ENCODE results near the gene APCDD1.
"Not testable (repeated sequence)": the region's sequence is repeated elsewhere in the genome, so short reads cannot be mapped to it uniquely, and the experiment has no call there.

Gene APCDD1

GRCh38 chr18:10490401-10491165 is 36.1 kb downstream of the APCDD1 start:
- peak; percentile 90 for DNase-seq (ENCODE audit: low spot score)

- DNase-seq (ENCODE audit: low spot score), result no peak
Observed at GRCh38 chr18:10495936-10496335, 41.5 kb downstream of the APCDD1 start.

GRCh38 chr18:10497206-10497749 is 42.8 kb downstream of the APCDD1 start:
- no peak for DNase-seq (ENCODE audit: low spot score)

DNA sequence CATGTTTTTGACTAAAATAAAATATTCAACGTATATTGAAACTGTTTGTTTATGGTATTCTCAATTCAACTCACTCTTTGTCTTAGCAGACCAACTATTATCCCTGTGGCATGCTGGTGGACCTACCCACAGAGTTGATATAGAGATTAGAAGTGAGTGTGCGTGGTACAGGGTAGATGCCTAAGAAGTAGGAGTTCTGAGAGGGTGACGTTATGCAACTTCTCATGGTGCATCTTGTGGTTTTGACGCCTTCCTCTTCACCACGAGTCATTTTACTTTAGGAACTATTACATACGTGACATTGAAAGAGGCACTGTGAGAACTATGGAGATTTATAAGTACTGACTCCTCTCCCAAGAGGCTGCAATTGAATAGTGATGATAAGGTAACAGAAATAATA is 44.8 kb downstream of the APCDD1 start:
- DNase-seq (ENCODE audit: low spot score), result no peak

DNA sequence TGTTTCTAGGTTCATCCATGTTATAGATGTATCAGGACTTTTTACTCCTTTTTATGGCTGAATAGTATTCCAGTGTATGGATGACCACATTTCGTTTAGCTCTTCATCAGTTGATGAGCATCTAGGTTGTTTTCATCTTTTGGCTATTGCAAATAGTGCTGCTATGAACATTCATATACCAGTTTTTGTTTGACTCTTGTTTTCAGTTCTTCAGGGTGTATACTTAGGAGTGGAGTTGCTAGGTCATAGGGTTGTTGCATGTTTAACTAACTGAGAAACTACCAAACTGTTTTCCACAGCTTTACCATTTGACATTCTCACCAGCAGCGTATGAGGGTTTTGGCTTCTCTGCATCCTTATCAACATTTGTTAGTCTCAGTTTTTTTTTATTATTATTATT is 45.6 kb downstream of the APCDD1 start:
- no peak for DNase-seq (ENCODE audit: low spot score)

- no peak for DNase-seq (ENCODE audit: low spot score)
Observed at GRCh38 chr18:10504723-10505122, 50.3 kb downstream of the APCDD1 start.

GRCh38 chr18:10505892-10506291 is 51.5 kb downstream of the APCDD1 start:
- not testable (repeated sequence) for DNase-seq (ENCODE audit: low spot score)

DNA sequence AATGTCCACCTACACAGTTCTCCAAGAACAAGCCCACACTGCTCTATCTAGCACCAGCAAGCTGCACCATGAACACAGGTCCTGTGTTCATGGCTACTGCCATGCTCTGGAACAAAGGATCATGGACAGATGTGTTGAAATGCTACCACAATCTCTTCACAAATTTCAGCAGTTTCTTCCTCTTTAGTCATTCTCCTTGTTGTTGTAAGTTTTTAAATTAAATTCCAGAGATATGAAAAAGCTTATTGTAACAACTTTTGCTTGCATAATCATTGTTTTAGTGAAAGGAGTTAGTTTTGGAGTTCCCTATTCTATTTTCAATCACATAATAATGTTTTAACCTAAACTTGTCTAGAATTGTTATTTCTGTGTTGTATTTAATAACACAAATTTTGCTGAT is 54.2 kb downstream of the APCDD1 start:
- no peak for DNase-seq (ENCODE audit: low spot score)

GRCh38 chr18:10511236-10511635 is 56.8 kb downstream of the APCDD1 start:
- DNase-seq (ENCODE audit: low spot score), result no peak

DNA sequence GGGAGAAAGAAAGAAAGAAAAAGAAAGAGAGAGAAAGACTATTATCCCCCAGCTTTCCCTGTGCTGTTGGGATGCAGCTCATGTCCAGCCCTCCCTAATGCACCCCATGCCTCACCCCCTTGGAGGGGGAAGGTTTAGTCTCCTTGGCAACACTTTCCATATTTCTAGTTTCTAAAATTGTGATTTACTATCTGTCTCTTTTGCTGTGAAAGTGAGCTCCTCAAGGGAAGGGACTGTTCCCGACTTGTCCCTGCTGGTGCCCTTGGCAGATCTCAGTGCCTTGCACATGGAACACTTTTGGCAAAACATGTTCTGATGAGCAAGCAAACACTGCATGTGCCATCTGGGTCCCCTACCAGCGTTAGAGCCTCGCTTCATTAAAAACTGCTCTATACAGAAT is 59.6 kb downstream of the APCDD1 start:
- DNase-seq (ENCODE audit: low spot score), result no peak

DNA sequence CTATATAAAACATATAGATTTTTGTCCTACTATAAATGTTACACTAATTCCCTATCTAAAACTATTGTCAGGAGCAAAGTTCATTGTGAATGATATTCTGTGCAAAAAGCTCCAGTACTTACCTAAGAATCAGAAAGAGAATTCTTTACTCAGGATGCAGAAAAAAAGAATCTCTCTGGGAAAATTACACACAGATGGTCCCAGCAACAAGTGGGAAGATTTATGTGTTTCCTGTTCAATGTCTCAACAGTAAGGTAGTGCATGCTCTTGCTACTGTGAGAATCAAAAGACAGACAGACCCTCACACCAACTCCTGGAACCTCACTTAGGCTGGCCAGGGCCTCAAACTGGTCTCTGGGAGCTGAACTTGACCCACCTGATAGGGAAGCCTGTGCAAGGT is 60.2 kb downstream of the APCDD1 start:
- DNase-seq (ENCODE audit: low spot score), result no peak

DNA sequence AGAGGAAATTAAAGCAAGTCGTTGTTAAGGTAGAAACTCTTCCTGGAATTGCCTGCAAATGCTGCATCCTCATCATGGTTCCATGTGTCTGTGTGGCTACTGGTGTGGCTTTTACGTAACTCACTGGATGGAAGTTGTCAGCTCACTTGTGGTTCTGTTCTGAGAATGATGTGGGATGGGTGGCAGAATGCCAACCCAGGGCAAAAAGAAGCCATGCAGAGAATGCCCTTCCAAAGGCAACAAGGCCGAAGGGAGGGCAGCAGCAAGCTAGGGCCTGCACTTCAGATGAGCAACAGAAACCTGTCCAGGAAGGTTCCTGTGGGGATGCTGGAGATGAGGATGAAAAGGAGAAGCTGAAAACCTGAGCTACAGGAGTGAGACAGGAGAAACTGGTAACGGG is 61.0 kb downstream of the APCDD1 start:
- no peak for DNase-seq (ENCODE audit: low spot score)

DNA sequence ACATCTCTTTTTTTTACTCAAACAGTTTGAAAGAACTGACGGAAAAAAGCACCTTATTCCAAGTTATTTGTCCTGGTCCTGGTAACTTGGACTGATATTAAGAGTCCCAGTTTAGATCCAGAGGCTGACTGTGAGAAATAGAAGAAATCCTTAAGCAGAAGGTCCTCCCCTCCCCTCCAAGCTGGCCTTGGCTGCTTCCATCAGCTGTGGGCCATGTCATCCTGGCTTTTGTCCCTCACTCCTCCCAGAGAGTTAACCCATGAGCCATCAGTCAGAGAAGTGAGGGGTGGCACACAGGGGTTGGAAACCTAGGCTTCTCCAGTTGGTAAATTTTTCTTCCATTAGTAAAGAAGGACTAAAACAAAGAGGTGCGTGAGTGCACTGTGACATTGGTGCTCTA is 61.6 kb downstream of the APCDD1 start:
- DNase-seq (ENCODE audit: low spot score), result no peak

DNA sequence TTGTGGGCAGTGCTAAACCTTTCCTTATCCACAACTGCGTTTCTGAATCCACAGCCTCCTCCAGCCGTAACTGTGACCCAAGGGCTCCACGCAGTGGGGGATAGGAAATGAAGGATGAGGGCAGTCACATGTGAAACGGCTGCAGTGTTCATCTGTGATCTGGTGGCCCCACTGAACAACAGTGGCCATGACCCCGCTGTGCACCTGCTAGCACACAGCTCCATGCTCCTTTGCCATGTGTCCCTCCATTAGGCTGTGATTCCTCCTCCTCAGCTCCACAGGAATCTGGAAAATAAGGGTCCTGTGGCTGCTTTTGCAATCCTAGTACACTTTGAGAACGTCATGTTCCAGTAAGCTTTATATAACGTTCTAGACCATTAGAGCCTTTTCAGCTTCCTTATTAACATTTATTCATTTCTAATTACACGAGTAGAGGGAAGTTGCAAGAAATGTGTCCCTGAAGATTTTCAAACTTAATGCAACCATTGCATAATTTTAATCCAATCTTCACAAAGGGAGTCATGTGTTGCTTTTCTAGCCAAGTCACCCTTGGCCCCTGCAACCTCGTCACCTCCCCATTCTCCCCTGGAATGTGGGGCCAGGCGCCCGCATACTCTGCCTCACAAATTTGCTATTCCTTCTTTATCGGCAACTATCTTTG is 64.3 kb downstream of the APCDD1 start:
- no peak for DNase-seq (ENCODE audit: low spot score)

DNA sequence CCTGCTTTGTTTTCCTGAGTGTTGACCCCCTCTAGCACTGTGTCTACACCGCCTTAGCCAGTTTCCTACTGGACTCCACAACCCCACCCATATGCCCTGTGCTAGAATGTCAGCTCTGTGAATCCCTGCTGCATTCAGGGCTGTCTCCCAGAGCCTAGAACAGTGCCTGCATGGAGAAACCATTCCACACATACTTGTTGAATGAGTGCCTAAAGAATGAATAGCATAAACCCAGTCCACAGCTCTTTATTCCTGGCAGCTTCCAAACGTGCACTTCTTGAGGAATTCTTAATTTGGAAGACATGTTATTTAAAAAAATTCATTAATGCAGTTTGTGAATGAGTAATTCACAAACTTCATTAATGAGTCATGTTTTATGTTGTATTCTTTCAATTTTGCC is 64.9 kb downstream of the APCDD1 start:
- DNase-seq (ENCODE audit: low spot score), result no peak

DNA sequence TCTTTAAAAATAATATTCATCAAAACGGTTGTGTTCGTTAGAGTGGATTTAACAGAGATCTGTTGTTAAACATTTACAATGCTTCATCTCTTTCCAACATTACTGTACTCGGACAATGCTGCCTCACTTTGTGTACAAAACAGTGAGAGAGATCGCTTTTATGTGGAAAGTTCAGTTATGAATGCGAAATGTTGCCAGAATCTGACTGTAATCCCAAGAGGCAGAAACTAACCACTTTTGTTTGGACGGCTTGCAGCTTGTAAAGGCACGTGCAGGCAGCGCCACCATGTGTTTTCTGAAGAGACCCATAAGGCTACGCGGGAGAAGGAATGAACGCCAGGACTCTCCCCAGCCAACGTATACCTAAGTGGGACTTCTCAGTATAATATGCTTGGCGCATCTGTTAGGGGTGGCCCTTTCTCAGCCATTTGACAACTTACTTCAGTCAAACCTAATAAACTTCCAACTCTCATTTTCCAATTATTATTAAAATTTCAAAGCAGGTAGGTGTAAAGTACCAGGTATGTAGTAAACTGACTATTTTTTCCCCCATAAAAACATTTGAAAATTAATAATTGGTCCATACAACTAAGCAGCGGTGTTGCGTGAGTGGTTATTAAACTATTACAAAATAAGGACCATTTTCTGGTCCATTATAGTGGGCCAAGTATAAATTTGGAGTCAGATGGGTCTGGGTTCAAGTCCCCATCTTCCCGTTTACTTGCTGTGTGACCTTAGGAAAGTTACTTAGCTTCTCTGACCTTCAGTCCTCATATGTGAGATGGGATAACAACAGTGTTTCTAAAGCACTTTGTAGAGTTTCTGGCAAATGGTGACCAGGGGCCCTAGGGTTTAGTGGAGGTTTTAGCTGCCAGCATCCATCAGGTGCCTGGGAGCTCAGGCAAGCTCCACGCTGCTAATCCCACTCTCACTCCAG is 65.8 kb downstream of the APCDD1 start:
- DNase-seq (ENCODE audit: low spot score), result peak; percentile 78

DNA sequence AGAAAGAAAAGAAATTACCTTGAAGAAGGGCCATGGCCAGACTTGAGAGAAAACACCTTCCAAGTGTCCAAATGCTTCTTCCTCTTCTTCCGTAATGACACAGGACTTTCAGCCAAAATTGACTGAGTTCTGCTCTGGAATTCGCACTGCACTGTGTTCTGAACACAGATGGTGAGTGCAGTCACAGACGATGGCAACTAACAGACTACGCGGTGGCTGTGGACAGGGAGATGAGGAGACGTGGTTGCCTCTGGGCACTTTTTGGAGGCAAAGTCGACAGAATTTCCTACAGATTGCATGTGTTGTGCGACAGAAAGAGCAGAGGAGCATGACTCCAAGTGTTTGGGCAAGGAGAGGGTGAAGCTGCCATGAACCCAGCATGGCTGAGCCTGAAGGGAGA is 67.1 kb downstream of the APCDD1 start:
- no peak for DNase-seq (ENCODE audit: low spot score)

DNA sequence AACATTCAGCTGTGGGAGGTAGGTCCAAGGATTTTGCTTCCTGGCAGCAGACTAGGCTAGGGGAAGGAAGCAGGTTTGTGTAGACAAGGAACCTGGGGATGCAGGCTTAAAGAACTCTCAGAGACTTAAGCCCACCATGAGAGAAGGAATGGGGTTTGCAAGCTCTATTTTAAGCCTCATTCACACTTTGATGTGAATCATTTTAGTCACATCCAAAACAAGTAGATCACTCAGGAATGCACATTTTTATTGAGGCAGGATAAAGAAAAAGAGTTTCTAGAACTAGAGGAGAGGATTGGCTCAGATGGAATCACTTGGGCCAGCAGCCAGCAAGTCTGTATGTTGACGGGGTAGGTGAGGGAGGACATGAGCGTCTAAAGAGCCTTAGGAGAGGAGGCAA is 68.1 kb downstream of the APCDD1 start:
- no peak for DNase-seq (ENCODE audit: low spot score)

DNA sequence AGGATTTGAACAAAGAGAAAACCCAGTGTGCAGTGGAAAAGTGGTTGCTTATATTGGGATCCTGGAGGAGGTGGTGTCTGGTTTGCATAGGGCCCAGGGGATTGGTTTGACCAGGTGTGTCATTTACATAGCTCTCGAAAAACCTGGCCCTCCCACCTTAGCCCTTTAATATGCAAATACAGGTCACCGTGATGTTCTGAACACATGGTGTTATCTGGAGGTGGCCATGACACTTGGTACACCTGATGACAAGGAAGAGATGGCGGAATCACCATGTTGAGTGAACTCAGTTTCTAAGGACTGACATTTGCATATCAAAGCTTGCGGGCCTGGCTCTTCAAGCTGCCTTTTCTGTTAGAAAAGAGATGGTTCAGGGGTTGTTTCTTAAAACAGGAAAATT is 69.1 kb downstream of the APCDD1 start:
- no peak for DNase-seq (ENCODE audit: low spot score)

DNA sequence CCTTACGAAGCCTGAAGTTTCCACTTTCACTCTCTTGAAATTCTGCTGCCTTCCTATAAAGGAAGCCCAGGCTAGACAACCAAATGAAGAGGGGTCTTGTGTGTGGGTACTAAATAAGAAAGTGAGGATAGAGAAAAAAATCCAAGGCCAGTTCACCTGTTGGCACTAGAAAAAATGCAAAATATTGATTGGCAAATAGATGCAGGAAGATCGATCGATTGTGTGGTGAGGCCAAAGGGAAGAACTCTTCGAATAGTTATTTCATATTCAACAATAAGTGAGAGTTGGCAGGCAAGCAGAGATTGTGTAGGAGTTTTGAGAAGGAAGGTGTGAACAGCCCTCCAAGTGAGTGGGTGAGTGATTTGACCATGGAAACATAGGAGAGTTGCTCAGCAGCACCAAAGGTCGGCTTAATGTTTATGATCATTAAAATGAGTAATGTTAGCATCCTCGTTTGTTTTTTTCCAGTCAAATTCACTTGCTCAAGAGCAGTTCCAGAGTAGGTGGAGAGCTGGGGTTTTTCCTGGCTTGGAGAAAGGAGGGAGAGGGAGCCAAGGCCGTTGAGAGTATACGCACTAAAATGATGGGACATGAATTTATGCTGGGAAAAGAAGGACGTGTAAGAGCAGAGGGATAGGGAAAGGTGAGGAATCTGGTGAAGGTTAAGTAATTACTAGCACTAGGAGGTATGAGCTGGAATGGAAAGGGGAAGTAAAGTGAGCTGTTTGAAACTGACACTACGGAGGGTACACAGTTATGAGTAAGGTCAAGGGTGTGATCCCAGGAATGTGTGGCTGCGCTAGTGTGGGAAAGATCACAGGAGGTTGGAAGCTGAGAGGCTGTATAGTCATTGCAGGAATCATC is 70.3 kb downstream of the APCDD1 start:
- no peak for DNase-seq (ENCODE audit: low spot score)

DNA sequence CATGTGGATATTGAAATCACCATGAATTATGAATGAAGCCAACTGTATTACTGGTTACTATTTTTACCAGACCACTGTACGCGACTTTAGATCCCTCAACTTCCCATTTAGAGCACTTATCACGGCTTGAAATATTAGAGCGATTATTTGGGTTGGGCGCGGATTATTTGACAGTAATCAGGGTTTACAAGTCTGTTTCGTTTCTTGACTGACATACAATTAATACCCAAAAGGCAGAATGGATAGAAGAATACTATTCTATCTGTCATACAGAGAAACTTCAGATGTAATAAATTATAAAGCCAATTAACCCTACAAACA is 70.9 kb downstream of the APCDD1 start:
- no peak for DNase-seq (ENCODE audit: low spot score)

All from HuH-7.5 (cell line).